Caco-2 (cell line): ENCODE data around the gene ADGRF4. TPM values are rescaled to one million over a fixed set of nuclear protein-coding genes. Genes with fewer than 3 reads are reported as not detected.

Source experiments
- BruUV-seq: library from RNA; stranded (reverse); fragments of 400-500 nt; replicated peaks from 2 replicates; lab custom pipeline; 2021; lab: Mats Ljungman, UMichigan
- CTCF ChIA-PET: fragments of 300-600 bp; sonication (Branson Sonifier 250); formaldehyde crosslinking; loops from one replicate; lab custom pipeline; 2022; ENCODE audit warnings: antibody characterized with exemption; lab: Charles Lee
- POLR2A ChIA-PET: fragments of 300-600 bp; sonication (Branson Sonifier 250); formaldehyde crosslinking; loops from one replicate; lab custom pipeline; 2022; ENCODE audit warnings: antibody characterized with exemption; lab: Charles Lee
- DNase-seq, 2 experiments: peaks; one replicate each; pipeline versions ENCODE4 v3.0.0 to v3.0.0-alpha.2; 2020 to 2022
- H3K27me3 ChIP-seq: replicated peaks from 2 replicates; pipeline ENCODE4 v1.6.0; 2011; ENCODE audit warnings: low read length; ENCODE audit not compliant: control insufficient read depth, insufficient read depth
- H3K36me3 ChIP-seq: 2 replicates; pipeline ENCODE4 v1.5.1; 2011; ENCODE audit warnings: low read length; ENCODE audit not compliant: control insufficient read depth, insufficient read depth
- H3K4me1 ChIP-seq: fragments of 250-450 bp; sonication (Bioruptor Pico); 2 replicates; pipeline ENCODE4 v1.5.1; 2020; ENCODE audit warnings: mild to moderate bottlenecking
- H3K4me3 ChIP-seq: 2 replicates; pipeline ENCODE4 v1.5.1; 2011; ENCODE audit warnings: low read depth, mild to moderate bottlenecking, control low read depth, low read length
- H3K9me3 ChIP-seq: fragments of 250-450 bp; sonication (Bioruptor Pico); 2 replicates; pipeline ENCODE4 v1.5.1; 2020; ENCODE audit warnings: mild to moderate bottlenecking, moderate library complexity
- H3K27ac Mint-ChIP-seq: one replicate; pipeline ENCODE4 v1.8.0; 2022; ENCODE audit warnings: mixed read lengths; ENCODE audit not compliant: unreplicated experiment
- H3K27me3 Mint-ChIP-seq: one replicate; pipeline ENCODE4 v1.8.0; 2022; ENCODE audit warnings: mixed read lengths; ENCODE audit not compliant: insufficient read depth, unreplicated experiment
- H3K36me3 Mint-ChIP-seq: one replicate; pipeline ENCODE4 v1.8.0; 2022; ENCODE audit warnings: mild to moderate bottlenecking, mixed read lengths; ENCODE audit not compliant: insufficient read depth, unreplicated experiment
- H3K4me1 Mint-ChIP-seq: one replicate; pipeline ENCODE4 v1.8.0; 2022; ENCODE audit warnings: low read depth, mixed read lengths; ENCODE audit not compliant: unreplicated experiment
- H3K4me3 Mint-ChIP-seq: one replicate; pipeline ENCODE4 v1.8.0; 2022; ENCODE audit warnings: mild to moderate bottlenecking, moderate library complexity, mixed read lengths; ENCODE audit not compliant: unreplicated experiment
- H3K9me3 Mint-ChIP-seq: one replicate; pipeline ENCODE4 v1.8.0; 2022; ENCODE audit warnings: mixed read lengths; ENCODE audit not compliant: unreplicated experiment
- intact Hi-C: fragments of 100-400 bp; cut with micrococcal nuclease; formaldehyde crosslinking; loops from one replicate; pipeline ENCODE4 v1.10.0; 2022; ENCODE audit not compliant: unreplicated experiment
- total RNA-seq: library from RNA; stranded (reverse); gene quantifications from 2 replicates; pipeline ENCODE4 v1.2.3, GENCODE V29; 2022
- TF ChIP-seq, protein P1 (sequence below), 2 experiments: fragments of 200-600 bp in 1 of 2; IDR thresholded peaks; 1 replicate in 1 of 2; 2 replicates in 1 of 2; pipeline versions ENCODE4 v1.5.1 to v1.8.0; 2011 to 2022; ENCODE audit warnings: antibody characterized with exemption in 1 of 2, control low read depth in 1 of 2, inconsistent platforms in 1 of 2, low read depth in 1 of 2, low read length in 1 of 2, mild to moderate bottlenecking in 1 of 2, moderate library complexity in 1 of 2; ENCODE audit not compliant: insufficient read depth in 1 of 2, severe bottlenecking in 1 of 2, unreplicated experiment in 1 of 2

ADGRF4 gene
- total RNA-seq, 1 experiment from 2014 or later, result 10.6 TPM

DNA sequence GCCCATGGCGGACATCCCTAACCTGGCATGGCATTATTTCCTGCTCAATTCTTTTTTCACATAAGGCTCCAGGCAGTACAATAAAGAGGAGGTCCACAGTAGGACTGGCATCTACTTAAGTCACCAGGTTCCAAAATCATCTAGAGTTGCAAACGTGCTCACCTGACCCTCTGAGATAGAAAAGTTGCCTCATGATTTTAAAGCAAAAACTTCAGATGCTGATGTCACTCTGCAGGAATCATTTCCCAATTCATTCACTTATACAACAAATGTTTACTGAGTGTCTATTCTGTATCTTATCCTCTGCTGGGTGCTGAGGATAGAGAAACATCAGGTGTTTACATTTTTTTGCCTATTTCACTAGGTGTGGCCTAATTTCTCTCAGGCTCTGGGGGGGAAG is 2.2 kb downstream of the ADGRF4 start:
- Histone ChIP-seq H3K4me1 (peaks cover 42% of the 10 kb centered on the region), H3K36me3 (no peaks in the 10 kb centered on the region), H3K4me3 (no peak overlapping the region), H3K9me3 (no peaks in the 10 kb centered on the region), H3K27me3 (no peaks in the 10 kb centered on the region)
- BruUV-seq, result no TSS peak
- TF ChIP-seq, protein P1, sequence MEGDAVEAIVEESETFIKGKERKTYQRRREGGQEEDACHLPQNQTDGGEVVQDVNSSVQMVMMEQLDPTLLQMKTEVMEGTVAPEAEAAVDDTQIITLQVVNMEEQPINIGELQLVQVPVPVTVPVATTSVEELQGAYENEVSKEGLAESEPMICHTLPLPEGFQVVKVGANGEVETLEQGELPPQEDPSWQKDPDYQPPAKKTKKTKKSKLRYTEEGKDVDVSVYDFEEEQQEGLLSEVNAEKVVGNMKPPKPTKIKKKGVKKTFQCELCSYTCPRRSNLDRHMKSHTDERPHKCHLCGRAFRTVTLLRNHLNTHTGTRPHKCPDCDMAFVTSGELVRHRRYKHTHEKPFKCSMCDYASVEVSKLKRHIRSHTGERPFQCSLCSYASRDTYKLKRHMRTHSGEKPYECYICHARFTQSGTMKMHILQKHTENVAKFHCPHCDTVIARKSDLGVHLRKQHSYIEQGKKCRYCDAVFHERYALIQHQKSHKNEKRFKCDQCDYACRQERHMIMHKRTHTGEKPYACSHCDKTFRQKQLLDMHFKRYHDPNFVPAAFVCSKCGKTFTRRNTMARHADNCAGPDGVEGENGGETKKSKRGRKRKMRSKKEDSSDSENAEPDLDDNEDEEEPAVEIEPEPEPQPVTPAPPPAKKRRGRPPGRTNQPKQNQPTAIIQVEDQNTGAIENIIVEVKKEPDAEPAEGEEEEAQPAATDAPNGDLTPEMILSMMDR (IDR thresholded peaks at IDR 0.05; ENCODE audit: insufficient read depth in 1 of 2, low read depth in 1 of 2, low read length in 1 of 2, severe bottlenecking in 1 of 2, unreplicated experiment in 1 of 2), result no peak
- Mint-ChIP-seq H3K27me3 (no peaks in the 10 kb centered on the region), H3K9me3 (no peaks in the 10 kb centered on the region), H3K36me3 (peaks cover 6% of the 10 kb centered on the region), H3K27ac (peak overlapping the region; percentile 53), H3K4me1 (peaks cover 38% of the 10 kb centered on the region), H3K4me3 (no peak overlapping the region)
- ChIA-PET POLR2A (no interaction called here), CTCF (no interaction called here)
- no peak for DNase-seq
- intact Hi-C loops, result no loop called here

DNA sequence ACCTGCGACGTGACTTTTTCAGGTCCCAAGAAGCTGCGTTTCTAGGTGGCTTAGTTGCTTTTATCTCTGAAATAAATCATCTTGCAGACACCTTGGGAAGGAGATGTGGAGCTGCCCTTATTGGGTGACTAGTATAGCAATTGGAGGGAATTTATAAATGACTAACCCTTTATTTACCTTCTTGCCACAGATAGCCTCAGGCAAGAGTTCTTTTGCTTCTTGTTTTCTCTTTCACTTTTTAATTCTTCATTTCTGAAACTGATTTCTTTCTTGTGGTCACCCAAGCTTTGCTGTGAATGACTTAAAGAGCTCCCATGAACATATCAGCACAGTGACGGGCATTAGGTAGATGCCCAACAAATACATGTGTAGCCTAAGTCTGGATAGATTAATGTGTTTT is 3.0 kb downstream of the ADGRF4 start:
- Mint-ChIP-seq H3K27ac (no peak overlapping the region), H3K27me3 (no peaks in the 10 kb centered on the region), H3K36me3 (peaks cover 6% of the 10 kb centered on the region), H3K9me3 (no peaks in the 10 kb centered on the region), H3K4me3 (no peak overlapping the region), H3K4me1 (peaks cover 38% of the 10 kb centered on the region)
- intact Hi-C loops, result no loop called here
- Histone ChIP-seq H3K27me3 (no peaks in the 10 kb centered on the region), H3K9me3 (no peaks in the 10 kb centered on the region), H3K4me1 (peaks cover 42% of the 10 kb centered on the region), H3K36me3 (no peaks in the 10 kb centered on the region), H3K4me3 (no peak overlapping the region)
- ChIA-PET POLR2A (no interaction called here), CTCF (interaction anchor here (0.8 kb wide), 1 partner anchor 33 kb away, joined by 3 read pairs; no protein-coding TSS in a partner anchor)
- TF ChIP-seq, protein P1 (IDR thresholded peaks at IDR 0.05; ENCODE audit: insufficient read depth in 1 of 2, low read depth in 1 of 2, low read length in 1 of 2, severe bottlenecking in 1 of 2, unreplicated experiment in 1 of 2), result no peak
- DNase-seq, result no peak
- BruUV-seq, result no TSS peak

DNA sequence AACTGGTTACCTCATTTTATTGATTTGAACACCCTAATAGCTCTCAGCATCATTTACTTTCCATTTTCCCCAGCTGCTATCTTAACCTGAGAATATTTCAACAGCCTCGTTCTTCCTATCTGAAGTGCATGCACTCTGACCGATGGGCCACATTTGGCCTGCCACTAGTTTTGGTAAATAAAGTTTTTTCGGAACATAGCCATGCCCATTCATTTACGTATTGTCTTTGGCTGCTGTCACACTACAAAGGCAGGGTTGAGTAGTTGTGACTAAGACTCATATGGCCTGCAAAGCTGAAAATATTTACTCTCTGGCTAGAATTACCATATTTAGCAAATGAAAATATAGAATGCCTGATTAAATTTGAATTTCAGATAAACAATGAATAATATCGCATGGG is 10.8 kb downstream of the ADGRF4 start:
- intact Hi-C loops, result no loop called here
- Histone ChIP-seq H3K4me1 (no peaks in the 10 kb centered on the region), H3K9me3 (no peaks in the 10 kb centered on the region), H3K4me3 (no peak overlapping the region), H3K27me3 (no peaks in the 10 kb centered on the region), H3K36me3 (no peaks in the 10 kb centered on the region)
- Mint-ChIP-seq H3K4me1 (peaks cover 6% of the 10 kb centered on the region), H3K27me3 (no peaks in the 10 kb centered on the region), H3K9me3 (no peaks in the 10 kb centered on the region), H3K36me3 (no peaks in the 10 kb centered on the region), H3K4me3 (no peak overlapping the region), H3K27ac (no peak overlapping the region)
- TF ChIP-seq, protein P1 (IDR thresholded peaks at IDR 0.05; ENCODE audit: insufficient read depth in 1 of 2, low read depth in 1 of 2, low read length in 1 of 2, severe bottlenecking in 1 of 2, unreplicated experiment in 1 of 2), result no peak
- POLR2A ChIA-PET, result no interaction called here
- no TSS peak for BruUV-seq
- no peak for DNase-seq
- CTCF ChIA-PET, result no interaction called here
